Transverse colon (tissue), 3 donors: Measurements from ENCODE around the gene TLR6.

ENCODE experiments used
- EP300 ChIP-seq: sonication (generic); formaldehyde crosslinking; IDR thresholded peaks from one replicate; pipeline ENCODE4 v1.6.1; 2017; ENCODE audit warnings: antibody characterized with exemption, low read depth
- POLR2A ChIP-seq: fragments of 450-650 bp; IDR thresholded peaks from one replicate; pipeline ENCODE4 v1.6.1; 2016; ENCODE audit warnings: antibody characterized with exemption, mild to moderate bottlenecking, moderate library complexity
- TF ChIP-seq, protein P1 (sequence below), 5 experiments: fragments of 200-600 bp in 3 of 5; fragments of 450-650 bp in 2 of 5; sonication (generic) in 3 of 5; IDR thresholded peaks; 1 replicate in 2 of 5; 2 replicates in 3 of 5; pipeline ENCODE4 v1.5.1; 2016 to 2017; ENCODE audit warnings: antibody characterized with exemption in 5 of 5, inconsistent platforms in 3 of 5, mild to moderate bottlenecking in 2 of 5, moderate library complexity in 1 of 5

DNA sequence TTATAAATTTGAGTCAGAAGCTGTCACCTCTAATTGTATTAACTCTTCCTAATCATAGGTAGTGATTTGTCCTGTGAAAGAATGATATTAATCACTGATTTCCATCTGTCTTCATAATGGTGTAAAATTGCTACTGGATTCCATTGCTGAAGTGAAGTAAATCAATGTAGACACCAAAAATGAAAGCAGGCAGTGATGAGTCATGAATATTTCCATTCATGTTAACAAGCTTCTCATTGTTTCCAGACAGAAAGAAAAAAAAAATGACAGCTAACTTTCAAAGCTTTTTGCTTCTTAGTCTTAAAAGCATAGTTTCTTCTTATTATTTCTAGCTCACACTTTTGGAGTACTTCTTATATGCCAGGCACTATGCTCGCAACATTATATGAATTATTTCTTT lies 32.5 kb upstream of the TLR6 start:
- TF ChIP-seq, protein P1, sequence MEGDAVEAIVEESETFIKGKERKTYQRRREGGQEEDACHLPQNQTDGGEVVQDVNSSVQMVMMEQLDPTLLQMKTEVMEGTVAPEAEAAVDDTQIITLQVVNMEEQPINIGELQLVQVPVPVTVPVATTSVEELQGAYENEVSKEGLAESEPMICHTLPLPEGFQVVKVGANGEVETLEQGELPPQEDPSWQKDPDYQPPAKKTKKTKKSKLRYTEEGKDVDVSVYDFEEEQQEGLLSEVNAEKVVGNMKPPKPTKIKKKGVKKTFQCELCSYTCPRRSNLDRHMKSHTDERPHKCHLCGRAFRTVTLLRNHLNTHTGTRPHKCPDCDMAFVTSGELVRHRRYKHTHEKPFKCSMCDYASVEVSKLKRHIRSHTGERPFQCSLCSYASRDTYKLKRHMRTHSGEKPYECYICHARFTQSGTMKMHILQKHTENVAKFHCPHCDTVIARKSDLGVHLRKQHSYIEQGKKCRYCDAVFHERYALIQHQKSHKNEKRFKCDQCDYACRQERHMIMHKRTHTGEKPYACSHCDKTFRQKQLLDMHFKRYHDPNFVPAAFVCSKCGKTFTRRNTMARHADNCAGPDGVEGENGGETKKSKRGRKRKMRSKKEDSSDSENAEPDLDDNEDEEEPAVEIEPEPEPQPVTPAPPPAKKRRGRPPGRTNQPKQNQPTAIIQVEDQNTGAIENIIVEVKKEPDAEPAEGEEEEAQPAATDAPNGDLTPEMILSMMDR (IDR thresholded peaks at IDR 0.05) = no peak
- TF ChIP-seq POLR2A (no peak), EP300 (no peak)
